HEK293 (cell line): ENCODE results near the gene SLC1A3.

Experiments
- CTCF ChIA-PET: fragments of 350-600 bp; formaldehyde crosslinking; extraction: SDS; loops from one replicate; lab custom pipeline; 2021; ENCODE audit warnings: antibody characterized with exemption; lab: Yijun Ruan, JAX
- POLR2A ChIA-PET: fragments of 300-600 bp; formaldehyde crosslinking; extraction: SDS; loops from one replicate; lab custom pipeline; 2020; ENCODE audit warnings: antibody characterized with exemption, inconsistent platforms; lab: Yijun Ruan, JAX
- H3K27ac ChIP-seq: fragments of 200-500 bp; sonication (Bioruptor generic); 2 replicates; pipeline ENCODE4 v1.5.1; 2014; ENCODE audit warnings: low read depth, low read length, control low read depth, inconsistent platforms; ENCODE audit errors: extremely low read depth
- H3K36me3 ChIP-seq, 2 experiments: fragments of 200-500 bp in 1 of 2; sonication (Bioruptor generic) in 1 of 2; 1 replicate in 1 of 2; 2 replicates in 1 of 2; pipeline ENCODE4 v1.5.1; 2014 to 2017; ENCODE audit warnings: inconsistent platforms in 2 of 2, low read length in 2 of 2; ENCODE audit not compliant: control insufficient read depth in 2 of 2, insufficient read depth in 1 of 2
- H3K4me1 ChIP-seq: fragments of 200-500 bp; sonication (Bioruptor generic); 2 replicates; pipeline ENCODE4 v1.5.1; 2014; ENCODE audit warnings: mild to moderate bottlenecking, low read length, inconsistent platforms; ENCODE audit not compliant: control insufficient read depth, insufficient read depth
- H3K4me3 ChIP-seq: 2 replicates; pipeline ENCODE4 v1.5.1; 2011; ENCODE audit warnings: low read depth, mild to moderate bottlenecking, control low read depth, low read length, moderate library complexity
- H3K9me3 ChIP-seq: fragments of 200-500 bp; sonication (Bioruptor generic); 2 replicates; pipeline ENCODE4 v1.5.1; 2014; ENCODE audit warnings: low read depth, low read length, inconsistent platforms; ENCODE audit not compliant: control insufficient read depth, insufficient read depth
- GFI1B ChIP-seq: fragments of 450-650 bp; formaldehyde crosslinking; IDR thresholded peaks from 2 replicates; pipeline ENCODE4 v1.5.1; 2016; ENCODE audit warnings: missing biosample characterization, missing genetic modification characterization
- KLF8 ChIP-seq: fragments of 450-650 bp; formaldehyde crosslinking; IDR thresholded peaks from 2 replicates; pipeline ENCODE4 v1.5.1; 2016; ENCODE audit warnings: missing biosample characterization, missing genetic modification characterization
- SALL2 ChIP-seq: fragments of 450-650 bp; formaldehyde crosslinking; IDR thresholded peaks from 2 replicates; pipeline ENCODE4 v1.5.0; 2017; ENCODE audit warnings: missing biosample characterization, mild to moderate bottlenecking, missing genetic modification characterization, borderline replicate concordance
- ZBTB7A ChIP-seq: fragments of 450-650 bp; formaldehyde crosslinking; IDR thresholded peaks from 2 replicates; pipeline ENCODE4 v1.5.1; 2016; ENCODE audit warnings: low read depth, missing biosample characterization, missing genetic modification characterization
- ZEB2 ChIP-seq: fragments of 450-650 bp; formaldehyde crosslinking; IDR thresholded peaks from 2 replicates; pipeline ENCODE4 v1.5.1; 2016; ENCODE audit warnings: missing biosample characterization, missing genetic modification characterization
- ZIC2 ChIP-seq: fragments of 450-650 bp; formaldehyde crosslinking; IDR thresholded peaks from 2 replicates; pipeline ENCODE4 v1.5.1; 2016; ENCODE audit warnings: missing biosample characterization, missing genetic modification characterization
- ZNF10 ChIP-seq: fragments of 450-650 bp; formaldehyde crosslinking; IDR thresholded peaks from 2 replicates; pipeline ENCODE4 v1.5.1; 2017; ENCODE audit warnings: missing biosample characterization, missing genetic modification characterization
- ZNF146 ChIP-seq: fragments of 450-650 bp; formaldehyde crosslinking; IDR thresholded peaks from 2 replicates; pipeline ENCODE4 v1.5.1; 2016; ENCODE audit warnings: missing biosample characterization, missing genetic modification characterization
- ZNF23 ChIP-seq: fragments of 450-650 bp; formaldehyde crosslinking; IDR thresholded peaks from 2 replicates; pipeline ENCODE4 v1.5.1; 2016; ENCODE audit warnings: missing biosample characterization, missing genetic modification characterization, borderline replicate concordance
- ZNF24 ChIP-seq: fragments of 450-650 bp; formaldehyde crosslinking; IDR thresholded peaks from 2 replicates; pipeline ENCODE4 v1.5.1; 2016; ENCODE audit warnings: missing biosample characterization, missing genetic modification characterization
- ZNF292 ChIP-seq: fragments of 450-650 bp; formaldehyde crosslinking; IDR thresholded peaks from 2 replicates; pipeline ENCODE4 v1.5.1; 2016; ENCODE audit warnings: low read depth, missing biosample characterization, missing genetic modification characterization, borderline replicate concordance
- ZNF341 ChIP-seq: fragments of 450-650 bp; formaldehyde crosslinking; IDR thresholded peaks from 2 replicates; pipeline ENCODE4; 2016; ENCODE audit warnings: low read depth, missing biosample characterization, missing genetic modification characterization
- ZNF626 ChIP-seq: fragments of 450-650 bp; sonication (Bioruptor Pico); formaldehyde crosslinking; IDR thresholded peaks from 2 replicates; pipeline ENCODE4 v1.5.1; 2018; ENCODE audit warnings: missing biosample characterization, missing genetic modification characterization, inconsistent platforms
- ZNF701 ChIP-seq: fragments of 450-650 bp; formaldehyde crosslinking; IDR thresholded peaks from 2 replicates; pipeline ENCODE4 v1.5.1; 2016; ENCODE audit warnings: missing biosample characterization, missing genetic modification characterization
- ZNF707 ChIP-seq: fragments of 450-650 bp; formaldehyde crosslinking; IDR thresholded peaks from 2 replicates; pipeline ENCODE4 v1.5.1; 2016; ENCODE audit warnings: missing biosample characterization, missing genetic modification characterization
- ZNF785 ChIP-seq: fragments of 450-650 bp; formaldehyde crosslinking; IDR thresholded peaks from 2 replicates; pipeline ENCODE4 v1.5.1; 2016; ENCODE audit warnings: missing biosample characterization, missing genetic modification characterization
- ZNF792 ChIP-seq: fragments of 450-650 bp; formaldehyde crosslinking; IDR thresholded peaks from 2 replicates; pipeline ENCODE4 v1.5.1; 2016; ENCODE audit warnings: missing biosample characterization, missing genetic modification characterization
- ZXDB ChIP-seq: fragments of 450-650 bp; formaldehyde crosslinking; IDR thresholded peaks from 2 replicates; pipeline ENCODE4 v1.5.1; 2016; ENCODE audit warnings: missing biosample characterization, missing genetic modification characterization
- TF ChIP-seq, protein P1 (sequence below): fragments of 450-650 bp; formaldehyde crosslinking; IDR thresholded peaks from 2 replicates; pipeline ENCODE4 v1.5.1; 2016; ENCODE audit warnings: missing biosample characterization, missing genetic modification characterization
- TF ChIP-seq, protein P2 (sequence below): sonication (generic); formaldehyde crosslinking; IDR thresholded peaks from 2 replicates; pipeline ENCODE4 v1.8.1; 2022; ENCODE audit warnings: mild to moderate bottlenecking, moderate library complexity, missing genetic modification reagents
- TF ChIP-seq, protein P3 (sequence below): IDR thresholded peaks from 2 replicates; pipeline ENCODE4 v1.6.1; 2011; ENCODE audit warnings: mild to moderate bottlenecking, low read depth, low read length, borderline replicate concordance
- TF ChIP-seq, protein P4 (sequence below): fragments of 450-650 bp; formaldehyde crosslinking; optimal IDR thresholded peaks from 2 replicates; pipeline ENCODE3; 2016; ENCODE audit warnings: missing biosample characterization, mild to moderate bottlenecking, missing genetic modification characterization
- TF ChIP-seq, protein P5 (sequence below): fragments of 450-650 bp; formaldehyde crosslinking; IDR thresholded peaks from 2 replicates; pipeline ENCODE4 v1.5.1; 2016; ENCODE audit warnings: missing biosample characterization, missing genetic modification characterization
- TF ChIP-seq, protein P6 (sequence below): fragments of 450-650 bp; formaldehyde crosslinking; IDR thresholded peaks from 2 replicates; pipeline ENCODE4 v1.5.1; 2017; ENCODE audit warnings: missing biosample characterization, missing genetic modification characterization

Gene SLC1A3

DNA sequence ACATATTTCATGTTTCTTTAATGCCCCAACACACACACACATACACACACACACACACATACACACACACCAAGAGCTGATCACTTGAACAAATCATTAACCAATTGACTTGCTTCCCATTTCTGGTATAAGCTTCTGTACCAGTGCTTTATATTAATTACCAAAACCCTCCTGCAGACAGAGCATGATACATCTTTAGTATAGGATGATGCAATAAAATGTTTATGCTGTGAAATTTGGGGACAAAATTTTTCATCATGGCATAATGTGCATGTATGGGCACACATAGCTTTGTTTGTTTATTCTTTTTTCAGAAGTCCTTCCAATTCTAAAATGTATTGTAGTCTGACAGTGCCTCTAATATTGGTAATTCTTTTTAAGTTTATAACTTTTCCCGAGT, 34.5 kb downstream of the SLC1A3 start (continued):
- TF ChIP-seq, protein P1, sequence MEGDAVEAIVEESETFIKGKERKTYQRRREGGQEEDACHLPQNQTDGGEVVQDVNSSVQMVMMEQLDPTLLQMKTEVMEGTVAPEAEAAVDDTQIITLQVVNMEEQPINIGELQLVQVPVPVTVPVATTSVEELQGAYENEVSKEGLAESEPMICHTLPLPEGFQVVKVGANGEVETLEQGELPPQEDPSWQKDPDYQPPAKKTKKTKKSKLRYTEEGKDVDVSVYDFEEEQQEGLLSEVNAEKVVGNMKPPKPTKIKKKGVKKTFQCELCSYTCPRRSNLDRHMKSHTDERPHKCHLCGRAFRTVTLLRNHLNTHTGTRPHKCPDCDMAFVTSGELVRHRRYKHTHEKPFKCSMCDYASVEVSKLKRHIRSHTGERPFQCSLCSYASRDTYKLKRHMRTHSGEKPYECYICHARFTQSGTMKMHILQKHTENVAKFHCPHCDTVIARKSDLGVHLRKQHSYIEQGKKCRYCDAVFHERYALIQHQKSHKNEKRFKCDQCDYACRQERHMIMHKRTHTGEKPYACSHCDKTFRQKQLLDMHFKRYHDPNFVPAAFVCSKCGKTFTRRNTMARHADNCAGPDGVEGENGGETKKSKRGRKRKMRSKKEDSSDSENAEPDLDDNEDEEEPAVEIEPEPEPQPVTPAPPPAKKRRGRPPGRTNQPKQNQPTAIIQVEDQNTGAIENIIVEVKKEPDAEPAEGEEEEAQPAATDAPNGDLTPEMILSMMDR (tag by site-specific recombination): no peak

DNA sequence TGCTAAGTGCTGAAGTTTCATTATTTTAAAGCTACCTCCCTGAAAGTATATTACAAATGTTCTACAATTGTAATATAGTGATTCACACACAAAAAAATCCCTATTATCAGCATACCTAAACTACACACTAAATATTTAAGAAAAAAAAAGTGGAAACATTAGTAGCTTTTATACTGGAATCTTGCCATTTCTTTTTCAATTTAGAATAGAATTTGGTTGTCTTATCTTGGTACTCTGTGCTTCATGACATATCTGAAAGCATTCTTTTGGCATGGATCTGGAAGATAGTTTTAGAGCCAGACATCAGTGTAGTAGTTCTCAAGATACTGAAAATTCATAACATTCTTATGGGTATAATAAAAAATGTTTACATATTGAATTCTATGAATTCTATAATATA, 35.0 kb downstream of the SLC1A3 start:
- Histone ChIP-seq H3K9me3 (no peaks in the 10 kb centered on the region), H3K4me3 (no peak overlapping the region), H3K4me1 (peaks cover 21% of the 10 kb centered on the region), H3K36me3 (no peaks in the 10 kb centered on the region), H3K27ac (no peak overlapping the region)
- TF ChIP-seq ZBTB7A (tag by site-specific recombination) (no peak), ZNF10 (no peak), GFI1B (tag by site-specific recombination) (no peak), SALL2 (tag by site-specific recombination) (no peak), ZNF701 (tag by site-specific recombination) (no peak)
- CTCF ChIA-PET: interaction anchor here (1.0 to 2.0 kb wide), 4 partner anchors 47 to 399 kb away, joined by 3 to 8 read pairs (median 4); no protein-coding TSS in a partner anchor
- POLR2A ChIA-PET: interaction anchor here (0.6 kb wide), 1 partner anchor 18 kb away, joined by 4 read pairs; no protein-coding TSS in a partner anchor

DNA sequence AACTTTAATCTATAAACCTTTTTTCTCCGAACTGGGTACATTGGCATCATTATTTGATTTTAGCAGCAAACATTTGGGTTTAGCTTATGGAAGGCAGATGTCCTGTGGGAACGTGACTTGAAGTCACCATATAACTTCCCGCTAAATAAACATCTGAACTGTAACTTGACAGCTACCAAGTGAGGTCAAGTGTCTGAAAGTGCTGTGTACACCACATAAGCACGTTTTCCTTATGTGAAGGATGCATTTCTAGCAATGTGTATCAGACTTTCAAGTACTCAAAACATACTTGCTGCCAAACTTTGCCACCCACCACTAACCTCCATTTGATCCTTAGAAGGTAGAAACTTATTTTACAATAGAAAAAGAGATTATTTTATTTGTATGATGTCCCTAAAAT, 35.7 kb downstream of the SLC1A3 start:
- ChIA-PET CTCF (interaction anchor here (0.7 to 2.0 kb wide), 5 partner anchors 47 to 400 kb away, joined by 3 to 8 read pairs (median 3); no protein-coding TSS in a partner anchor), POLR2A (no interaction called here)
- no peak for TF ChIP-seq ZNF341 (tag by site-specific recombination)
- no peak for TF ChIP-seq ZNF785
- TF ChIP-seq, protein P2, sequence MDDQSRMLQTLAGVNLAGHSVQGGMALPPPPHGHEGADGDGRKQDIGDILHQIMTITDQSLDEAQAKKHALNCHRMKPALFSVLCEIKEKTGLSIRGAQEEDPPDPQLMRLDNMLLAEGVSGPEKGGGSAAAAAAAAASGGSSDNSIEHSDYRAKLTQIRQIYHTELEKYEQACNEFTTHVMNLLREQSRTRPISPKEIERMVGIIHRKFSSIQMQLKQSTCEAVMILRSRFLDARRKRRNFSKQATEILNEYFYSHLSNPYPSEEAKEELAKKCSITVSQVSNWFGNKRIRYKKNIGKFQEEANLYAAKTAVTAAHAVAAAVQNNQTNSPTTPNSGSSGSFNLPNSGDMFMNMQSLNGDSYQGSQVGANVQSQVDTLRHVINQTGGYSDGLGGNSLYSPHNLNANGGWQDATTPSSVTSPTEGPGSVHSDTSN (CRISPR knock-in tag): no peak
- TF ChIP-seq, protein P3, sequence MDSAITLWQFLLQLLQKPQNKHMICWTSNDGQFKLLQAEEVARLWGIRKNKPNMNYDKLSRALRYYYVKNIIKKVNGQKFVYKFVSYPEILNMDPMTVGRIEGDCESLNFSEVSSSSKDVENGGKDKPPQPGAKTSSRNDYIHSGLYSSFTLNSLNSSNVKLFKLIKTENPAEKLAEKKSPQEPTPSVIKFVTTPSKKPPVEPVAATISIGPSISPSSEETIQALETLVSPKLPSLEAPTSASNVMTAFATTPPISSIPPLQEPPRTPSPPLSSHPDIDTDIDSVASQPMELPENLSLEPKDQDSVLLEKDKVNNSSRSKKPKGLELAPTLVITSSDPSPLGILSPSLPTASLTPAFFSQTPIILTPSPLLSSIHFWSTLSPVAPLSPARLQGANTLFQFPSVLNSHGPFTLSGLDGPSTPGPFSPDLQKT: no peak
- TF ChIP-seq, protein P4, sequence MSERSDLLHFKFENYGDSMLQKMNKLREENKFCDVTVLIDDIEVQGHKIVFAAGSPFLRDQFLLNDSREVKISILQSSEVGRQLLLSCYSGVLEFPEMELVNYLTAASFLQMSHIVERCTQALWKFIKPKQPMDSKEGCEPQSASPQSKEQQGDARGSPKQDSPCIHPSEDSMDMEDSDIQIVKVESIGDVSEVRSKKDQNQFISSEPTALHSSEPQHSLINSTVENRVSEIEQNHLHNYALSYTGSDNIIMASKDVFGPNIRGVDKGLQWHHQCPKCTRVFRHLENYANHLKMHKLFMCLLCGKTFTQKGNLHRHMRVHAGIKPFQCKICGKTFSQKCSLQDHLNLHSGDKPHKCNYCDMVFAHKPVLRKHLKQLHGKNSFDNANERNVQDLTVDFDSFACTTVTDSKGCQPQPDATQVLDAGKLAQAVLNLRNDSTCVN (tag by site-specific recombination): no peak
- TF ChIP-seq ZEB2 (tag by site-specific recombination): peak; percentile 58; the same call in 1 of the 2 replicates
- no peak for TF ChIP-seq ZNF146 (tag by site-specific recombination)
- TF ChIP-seq ZNF24 (tag by site-specific recombination): no peak
- TF ChIP-seq ZNF626 (tag by site-specific recombination): no peak
- peak; percentile 58; the same call in 1 of the 2 replicates for TF ChIP-seq ZXDB (tag by site-specific recombination)
- TF ChIP-seq KLF8 (tag by site-specific recombination): peak; percentile 39; the same call in 1 of the 2 replicates
- TF ChIP-seq ZNF292 (tag by site-specific recombination): no peak
- no peak for TF ChIP-seq ZNF792 (tag by site-specific recombination)
- TF ChIP-seq ZNF23 (tag by site-specific recombination): no peak
- TF ChIP-seq, protein P5, sequence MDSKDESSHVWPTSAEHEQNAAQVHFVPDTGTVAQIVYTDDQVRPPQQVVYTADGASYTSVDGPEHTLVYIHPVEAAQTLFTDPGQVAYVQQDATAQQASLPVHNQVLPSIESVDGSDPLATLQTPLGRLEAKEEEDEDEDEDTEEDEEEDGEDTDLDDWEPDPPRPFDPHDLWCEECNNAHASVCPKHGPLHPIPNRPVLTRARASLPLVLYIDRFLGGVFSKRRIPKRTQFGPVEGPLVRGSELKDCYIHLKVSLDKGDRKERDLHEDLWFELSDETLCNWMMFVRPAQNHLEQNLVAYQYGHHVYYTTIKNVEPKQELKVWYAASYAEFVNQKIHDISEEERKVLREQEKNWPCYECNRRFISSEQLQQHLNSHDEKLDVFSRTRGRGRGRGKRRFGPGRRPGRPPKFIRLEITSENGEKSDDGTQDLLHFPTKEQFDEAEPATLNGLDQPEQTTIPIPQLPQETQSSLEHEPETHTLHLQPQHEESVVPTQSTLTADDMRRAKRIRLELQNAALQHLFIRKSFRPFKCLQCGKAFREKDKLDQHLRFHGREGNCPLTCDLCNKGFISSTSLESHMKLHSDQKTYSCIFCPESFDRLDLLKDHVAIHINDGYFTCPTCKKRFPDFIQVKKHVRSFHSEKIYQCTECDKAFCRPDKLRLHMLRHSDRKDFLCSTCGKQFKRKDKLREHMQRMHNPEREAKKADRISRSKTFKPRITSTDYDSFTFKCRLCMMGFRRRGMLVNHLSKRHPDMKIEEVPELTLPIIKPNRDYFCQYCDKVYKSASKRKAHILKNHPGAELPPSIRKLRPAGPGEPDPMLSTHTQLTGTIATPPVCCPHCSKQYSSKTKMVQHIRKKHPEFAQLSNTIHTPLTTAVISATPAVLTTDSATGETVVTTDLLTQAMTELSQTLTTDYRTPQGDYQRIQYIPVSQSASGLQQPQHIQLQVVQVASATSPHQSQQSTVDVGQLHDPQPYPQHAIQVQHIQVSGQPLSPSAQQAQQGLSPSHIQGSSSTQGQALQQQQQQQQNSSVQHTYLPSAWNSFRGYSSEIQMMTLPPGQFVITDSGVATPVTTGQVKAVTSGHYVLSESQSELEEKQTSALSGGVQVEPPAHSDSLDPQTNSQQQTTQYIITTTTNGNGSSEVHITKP (tag by site-specific recombination): 0 out of 2 replicates have a peak, but pooled peaks have one; percentile 17
- no peak for TF ChIP-seq ZNF707 (tag by site-specific recombination)
- TF ChIP-seq, protein P6, sequence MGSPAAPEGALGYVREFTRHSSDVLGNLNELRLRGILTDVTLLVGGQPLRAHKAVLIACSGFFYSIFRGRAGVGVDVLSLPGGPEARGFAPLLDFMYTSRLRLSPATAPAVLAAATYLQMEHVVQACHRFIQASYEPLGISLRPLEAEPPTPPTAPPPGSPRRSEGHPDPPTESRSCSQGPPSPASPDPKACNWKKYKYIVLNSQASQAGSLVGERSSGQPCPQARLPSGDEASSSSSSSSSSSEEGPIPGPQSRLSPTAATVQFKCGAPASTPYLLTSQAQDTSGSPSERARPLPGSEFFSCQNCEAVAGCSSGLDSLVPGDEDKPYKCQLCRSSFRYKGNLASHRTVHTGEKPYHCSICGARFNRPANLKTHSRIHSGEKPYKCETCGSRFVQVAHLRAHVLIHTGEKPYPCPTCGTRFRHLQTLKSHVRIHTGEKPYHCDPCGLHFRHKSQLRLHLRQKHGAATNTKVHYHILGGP (tag by site-specific recombination): peak; percentile 98
- TF ChIP-seq ZIC2 (tag by site-specific recombination): no peak

More for the DNA sequence above, 35.7 kb downstream of the SLC1A3 start:
- no peaks in the 10 kb centered on the region for H3K36me3 ChIP-seq
- H3K4me3 ChIP-seq: no peak overlapping the region
- H3K9me3 ChIP-seq: no peaks in the 10 kb centered on the region
- peaks cover 21% of the 10 kb centered on the region for H3K4me1 ChIP-seq
- no peak overlapping the region for H3K27ac ChIP-seq
